GM19468 (cell line): Measurements from ENCODE around the gene MB.

Experiments
- ATAC-seq: cut with Tn5 transposase; IDR thresholded peaks from one replicate; pipeline ENCODE4 v1.9.1; 2021; ENCODE audit warnings: mild to moderate bottlenecking, moderate library complexity, moderate number of reproducible peaks; ENCODE audit not compliant: unreplicated experiment; ENCODE audit errors: extremely low read depth

MB gene

DNA sequence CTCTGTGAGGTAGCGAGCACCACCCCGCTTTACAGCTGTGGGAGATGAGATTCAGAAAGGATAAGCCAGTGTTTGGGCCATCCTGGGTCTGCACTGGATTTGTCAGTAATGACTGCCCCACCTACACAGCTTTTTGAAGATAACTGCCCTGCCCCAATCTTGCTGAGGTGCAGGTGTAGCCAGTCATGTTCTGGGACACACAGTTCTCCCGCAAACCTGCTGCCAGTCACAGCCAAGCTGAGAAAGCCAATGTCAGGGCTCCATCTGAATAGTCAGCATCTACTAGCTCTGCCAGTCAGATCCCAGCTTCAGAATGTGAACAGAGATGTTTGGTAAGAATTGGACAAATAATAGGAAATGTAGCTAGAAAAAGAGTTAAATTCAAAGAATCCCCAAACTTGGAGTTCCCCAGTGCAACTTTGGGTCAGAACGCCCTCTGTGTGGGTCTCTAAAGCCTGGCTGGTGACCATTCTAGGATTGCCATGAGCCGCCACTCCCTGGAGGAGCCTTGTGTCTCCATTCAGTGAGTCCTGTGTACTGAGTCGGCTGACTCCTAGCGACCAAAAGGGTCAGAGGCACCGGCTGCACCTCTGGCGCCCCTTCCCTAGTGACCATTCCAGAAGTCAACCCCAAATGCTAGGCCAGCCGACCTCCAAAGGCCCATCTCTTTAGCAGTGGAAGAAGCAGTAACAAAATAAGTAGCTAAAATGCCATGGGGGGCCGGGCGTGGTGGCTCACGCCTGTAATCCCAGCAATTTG lies 2.4 kb upstream of the MB start:
- ATAC-seq = no peak

DNA sequence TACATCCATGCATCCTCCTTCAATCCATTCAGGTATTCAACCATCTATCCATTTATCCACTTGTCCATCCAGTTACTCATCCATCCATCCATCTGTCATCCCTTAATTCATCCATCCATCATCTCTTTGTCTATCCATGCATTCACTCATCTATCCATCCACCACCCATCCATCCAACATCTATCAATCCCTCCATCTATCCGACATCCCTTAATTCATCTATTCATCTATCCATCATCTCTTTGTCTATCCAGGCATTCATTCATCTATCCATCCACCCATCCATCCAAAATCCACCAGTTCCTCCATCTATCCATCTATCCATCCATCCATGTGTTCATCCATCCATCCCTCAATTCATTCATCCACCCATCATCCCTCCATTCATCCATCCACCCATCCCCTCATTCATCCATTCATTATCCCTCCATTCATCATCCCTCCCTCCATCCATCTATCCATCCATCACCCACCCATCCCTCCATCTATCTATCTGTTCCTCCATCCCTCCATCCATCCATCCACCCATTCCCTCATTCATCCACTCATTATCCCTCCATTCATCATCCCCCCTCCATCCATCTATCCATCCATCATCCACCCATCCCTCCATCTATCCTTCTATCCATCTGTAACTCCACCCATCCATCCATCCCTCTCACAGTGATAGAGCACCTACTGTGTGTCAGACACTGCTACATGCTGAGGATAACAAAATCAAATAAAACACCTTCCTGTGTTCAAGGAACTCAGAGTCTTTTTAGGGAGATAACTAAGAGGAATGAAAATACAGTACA lies 1.5 kb upstream of the MB start:
- ATAC-seq = no peak

DNA sequence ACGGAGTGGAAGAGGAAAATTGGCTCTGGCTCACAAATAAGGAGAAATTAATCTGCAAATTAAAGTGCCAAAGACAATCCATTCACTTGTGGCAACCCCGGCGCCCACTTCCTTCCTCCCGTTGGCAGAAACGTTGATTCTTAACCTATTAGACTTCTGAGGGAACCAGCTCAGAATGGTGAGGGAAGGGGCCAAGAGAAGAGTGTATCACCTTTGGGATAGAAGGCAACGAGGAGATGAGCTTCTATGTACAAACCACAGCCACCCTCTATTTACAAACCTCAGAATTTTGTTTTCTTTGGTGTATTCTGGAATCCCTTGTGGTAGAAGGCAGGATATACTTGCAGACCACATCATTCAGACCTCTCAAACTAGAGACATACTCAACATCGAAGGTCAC lies 1.1 kb downstream of the MB start:
- ATAC-seq = no peak

DNA sequence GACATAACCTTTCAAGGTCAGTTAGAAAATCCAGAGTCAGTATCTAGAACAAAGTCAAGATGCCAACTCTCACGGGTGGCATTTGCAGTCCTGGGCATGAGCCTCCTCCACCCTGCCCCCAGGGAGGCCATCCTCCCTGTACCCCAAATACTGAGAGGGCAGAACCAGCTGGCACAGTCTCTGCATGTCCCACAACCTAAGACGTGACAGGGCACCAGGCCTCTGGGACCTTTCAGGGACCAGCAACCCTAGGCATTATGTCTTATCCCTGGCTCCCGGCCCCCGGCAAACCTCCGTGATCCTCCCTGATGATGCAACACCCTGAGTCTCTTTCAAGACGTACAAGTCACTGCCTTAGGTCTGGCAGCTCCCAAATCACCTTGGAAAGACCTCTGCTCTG lies 2.0 kb downstream of the MB start:
- ATAC-seq = no peak

DNA sequence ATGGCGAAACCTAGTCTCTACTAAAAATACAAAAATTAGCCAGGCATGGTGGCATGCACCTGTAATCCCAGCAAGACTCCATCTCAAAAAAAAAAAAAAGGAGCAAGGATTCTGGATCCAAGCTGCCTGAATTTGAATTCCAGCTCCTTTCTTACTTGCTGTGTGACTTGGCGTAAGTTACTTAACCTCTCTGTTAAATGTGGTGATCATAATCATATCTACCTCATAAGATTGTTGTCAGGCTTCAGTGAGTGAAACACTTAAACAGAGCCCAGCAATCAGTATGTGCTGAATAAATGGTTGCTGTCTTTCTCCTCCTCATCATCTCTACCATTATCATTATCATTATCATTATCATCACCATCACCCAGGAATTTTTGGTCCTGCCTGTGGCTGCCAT lies 2.7 kb downstream of the MB start:
- no peak for ATAC-seq

DNA sequence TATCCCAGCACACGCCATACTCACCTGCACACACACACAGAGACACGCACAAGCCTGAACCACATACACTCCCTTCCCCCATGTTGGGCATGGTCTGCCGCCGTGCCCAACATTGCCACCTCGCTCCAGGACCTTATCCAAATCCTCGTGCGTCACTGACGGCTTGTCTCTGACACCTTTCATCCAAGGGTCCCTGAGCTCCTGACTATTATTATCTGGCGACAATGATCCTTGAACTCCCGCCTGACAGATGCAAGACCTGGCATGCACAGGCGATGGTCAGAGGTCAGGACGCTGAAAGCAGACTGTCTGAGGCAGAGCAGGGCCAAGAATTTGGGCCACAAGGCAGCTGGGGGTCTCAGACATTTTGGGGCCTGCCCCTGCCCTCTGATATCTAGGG lies 4.2 kb downstream of the MB start:
- no peak for ATAC-seq

DNA sequence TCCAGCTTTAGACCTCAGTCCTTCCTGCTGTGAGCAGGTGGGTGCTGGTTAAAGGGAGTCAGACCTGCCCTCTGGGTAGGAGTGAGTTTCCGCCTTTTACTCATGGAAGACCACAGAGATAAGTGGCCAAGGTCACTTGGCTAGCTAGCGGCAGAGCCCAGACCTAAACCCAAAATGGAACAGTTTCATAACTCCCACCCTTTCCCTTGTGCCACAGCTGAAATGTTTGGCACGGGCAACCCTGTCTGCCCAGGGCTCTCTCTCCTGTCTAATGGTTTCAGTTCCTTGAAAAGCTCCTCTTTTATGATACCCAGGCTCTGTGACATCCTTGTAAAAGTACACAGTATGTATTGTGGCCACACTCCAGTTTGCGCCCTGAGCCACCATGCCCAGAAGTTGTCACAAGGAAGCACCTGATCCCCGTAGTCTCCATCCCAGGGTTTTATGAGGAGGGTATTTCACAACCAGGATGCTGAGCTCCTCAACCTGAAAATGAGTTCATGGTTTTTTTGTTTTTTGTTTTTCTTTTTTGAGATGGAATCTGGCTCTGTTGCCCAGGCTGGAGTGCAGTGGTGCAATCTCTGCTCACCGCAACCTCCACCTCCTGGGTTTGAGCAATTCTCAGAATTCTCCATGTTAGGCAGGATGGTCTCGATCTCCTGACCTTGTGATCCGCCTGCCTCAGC lies 5.1 kb downstream of the MB start:
- no peak for ATAC-seq

DNA sequence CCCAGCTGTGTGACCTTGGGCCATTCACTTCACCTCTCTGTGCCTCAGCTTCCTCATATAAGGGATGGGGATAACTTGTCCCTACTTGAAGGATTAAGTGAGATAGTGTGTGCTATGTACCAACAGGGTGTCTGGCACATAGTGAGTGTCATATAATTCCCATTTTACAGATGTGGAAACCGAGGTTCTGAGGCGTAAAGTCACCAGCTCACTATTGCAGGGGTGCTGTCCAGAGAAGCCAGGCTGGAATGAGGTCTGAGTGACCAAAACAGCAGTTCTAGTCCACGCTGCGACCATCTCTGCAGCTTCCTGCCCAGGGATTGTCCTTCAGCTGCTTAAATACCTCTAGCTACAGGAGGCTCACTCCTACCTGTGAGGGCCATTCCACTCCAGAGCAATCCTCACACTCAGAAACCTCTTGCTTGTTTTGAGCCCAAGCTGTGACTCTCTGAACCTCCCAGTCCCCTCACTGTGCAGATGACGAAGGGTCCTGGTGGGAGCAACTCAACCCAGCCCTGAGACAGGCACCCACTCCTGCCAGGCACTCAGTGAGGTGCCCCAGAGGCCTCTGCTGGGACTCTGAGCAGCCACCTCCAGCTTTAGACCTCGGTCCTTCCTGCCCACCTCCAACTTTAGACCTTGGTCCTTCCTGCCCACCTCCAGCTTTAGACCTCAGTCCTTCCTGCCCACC lies 5.8 kb downstream of the MB start:
- ATAC-seq = no peak

DNA sequence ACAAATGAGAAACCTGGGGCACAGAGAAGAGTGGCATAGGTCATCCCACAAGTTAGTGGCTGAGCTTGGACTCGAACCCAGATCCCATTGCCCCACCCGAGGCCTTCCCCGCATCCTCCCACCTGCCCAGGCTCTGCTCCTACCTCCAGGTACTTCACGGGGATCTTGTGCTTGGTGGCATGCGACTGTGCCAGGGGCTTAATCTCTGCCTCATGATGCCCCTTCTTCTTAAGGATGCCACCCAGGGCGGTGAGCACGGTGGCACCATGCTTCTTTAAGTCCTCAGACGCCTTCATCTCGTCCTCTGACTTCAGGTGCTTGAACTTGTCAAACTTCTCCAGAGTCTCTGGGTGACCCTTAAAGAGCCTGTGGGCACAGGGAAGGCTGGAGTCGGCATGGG lies 6.4 kb downstream of the MB start:
- ATAC-seq = no peak

DNA sequence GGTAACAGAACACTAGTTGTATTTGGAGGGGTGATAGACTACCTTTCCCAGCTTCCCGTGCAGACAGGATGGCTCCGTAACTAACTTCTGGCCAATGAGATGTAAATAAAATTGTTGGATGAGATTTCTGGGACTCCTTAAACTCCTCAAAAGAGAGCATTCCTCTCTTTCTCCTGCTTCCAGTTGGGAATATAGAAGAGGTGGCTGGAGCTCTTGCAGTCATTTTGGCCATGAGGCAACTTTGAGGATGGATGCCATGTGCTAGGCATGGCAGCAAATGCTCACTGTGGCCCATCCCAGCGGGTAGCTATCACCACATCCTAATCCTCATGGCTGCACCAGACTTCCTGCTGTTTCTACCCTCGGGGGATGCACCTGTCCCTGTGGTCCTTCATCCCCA lies 7.4 kb downstream of the MB start:
- no peak for ATAC-seq

DNA sequence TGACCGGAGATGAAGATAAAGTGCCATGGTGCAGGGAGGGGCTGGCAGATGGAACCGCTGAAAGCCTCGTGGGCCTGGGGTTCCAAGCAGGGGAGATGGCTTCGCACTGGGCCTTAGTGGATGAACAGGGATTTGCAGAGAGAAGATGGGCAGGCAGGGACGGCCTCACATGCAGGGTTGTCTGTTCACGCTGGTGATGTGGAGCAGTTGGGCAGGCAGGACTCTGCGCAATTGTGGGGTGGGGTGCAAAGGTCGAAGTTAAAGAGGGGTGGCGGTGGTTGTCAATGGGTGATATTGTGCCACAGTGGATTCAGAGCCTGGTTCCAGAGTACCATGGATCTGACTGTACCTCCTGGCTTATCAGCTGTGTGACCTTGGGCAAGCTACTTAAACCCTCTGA lies 7.9 kb downstream of the MB start:
- no peak for ATAC-seq

DNA sequence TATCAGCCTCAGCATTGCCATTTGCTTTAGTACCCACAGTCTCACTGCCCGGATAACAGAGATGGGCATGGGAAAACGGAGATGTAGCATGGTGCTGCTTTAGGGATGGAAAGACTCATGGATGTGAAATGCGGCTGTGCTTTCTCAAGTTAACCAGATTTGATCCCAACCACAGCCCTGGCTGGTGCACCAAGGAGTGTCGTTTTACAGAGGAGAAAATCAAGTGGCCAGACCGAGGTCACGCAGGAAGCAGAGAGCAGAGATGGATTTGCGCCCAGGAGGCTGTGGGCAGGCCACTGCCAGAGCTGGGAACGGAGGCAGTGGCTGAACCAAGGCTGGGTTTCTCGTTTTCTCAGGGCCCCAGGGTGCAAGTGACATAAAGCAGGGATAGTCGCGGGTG lies 9.0 kb downstream of the MB start:
- no peak for ATAC-seq

DNA sequence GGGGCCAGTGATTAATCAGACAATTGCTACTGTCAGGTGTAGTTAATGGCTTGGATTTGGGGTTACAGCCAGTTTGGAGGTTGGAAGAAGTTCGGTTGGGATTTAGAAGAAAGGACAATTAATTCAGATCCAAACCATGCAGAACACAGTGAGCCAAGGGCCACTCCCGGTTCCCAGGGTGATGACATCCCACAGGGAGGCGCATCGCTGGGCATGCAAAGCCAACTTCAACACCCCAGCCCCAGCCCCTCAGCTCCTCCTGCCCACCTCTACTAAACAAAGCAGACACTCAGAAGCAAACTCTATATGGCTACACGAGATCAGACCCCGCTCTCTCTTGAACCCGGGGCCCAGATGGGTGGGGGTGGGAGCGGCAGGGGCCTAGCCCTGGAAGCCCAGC lies 10.2 kb downstream of the MB start:
- ATAC-seq = no peak

DNA sequence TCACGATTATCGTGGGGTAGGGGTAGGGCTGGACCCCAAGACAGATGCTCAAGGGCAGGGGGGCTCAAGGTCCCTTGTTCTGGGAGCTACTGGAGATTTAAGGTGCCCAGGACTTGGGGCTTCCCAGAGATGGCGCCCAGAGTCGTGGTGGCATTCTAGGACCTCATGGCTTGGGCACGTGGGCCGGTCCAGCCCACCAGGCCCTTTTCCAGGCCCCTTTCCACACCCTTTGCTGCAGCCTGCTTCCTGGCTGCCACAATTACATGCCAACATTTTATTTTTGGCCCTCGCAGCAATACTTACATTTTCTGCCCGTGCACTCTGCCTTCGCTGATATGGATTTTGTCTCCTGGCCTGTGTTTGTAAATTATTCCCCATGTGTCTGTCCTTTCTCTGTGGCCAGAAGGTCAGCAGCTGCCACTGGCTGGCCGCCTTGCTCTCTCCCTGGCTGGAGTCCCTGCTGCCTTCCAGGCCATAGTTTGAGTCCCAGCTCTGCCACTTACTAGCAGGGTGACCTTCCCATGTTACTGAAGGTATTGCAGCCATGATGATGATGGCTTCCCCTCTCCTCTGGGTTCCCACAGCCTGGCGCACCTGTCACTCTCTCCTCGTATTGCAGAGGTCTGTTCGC lies 11.2 kb downstream of the MB start:
- ATAC-seq = no peak

DNA sequence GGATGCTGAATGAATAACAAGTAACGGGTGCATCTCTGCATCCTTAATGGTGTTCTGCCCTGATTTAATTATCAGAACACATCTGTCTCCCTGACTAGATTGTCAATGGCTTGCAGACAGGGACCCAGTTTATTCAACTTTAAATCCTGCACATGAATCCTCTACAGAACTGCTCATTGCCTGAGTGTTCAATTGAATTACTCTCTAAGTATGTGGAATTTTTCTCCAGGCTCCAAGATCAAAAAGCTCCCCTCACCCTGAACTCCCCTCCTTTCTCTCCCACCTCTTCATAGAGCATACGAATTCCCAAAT lies 11.8 kb downstream of the MB start:
- ATAC-seq = no peak

DNA sequence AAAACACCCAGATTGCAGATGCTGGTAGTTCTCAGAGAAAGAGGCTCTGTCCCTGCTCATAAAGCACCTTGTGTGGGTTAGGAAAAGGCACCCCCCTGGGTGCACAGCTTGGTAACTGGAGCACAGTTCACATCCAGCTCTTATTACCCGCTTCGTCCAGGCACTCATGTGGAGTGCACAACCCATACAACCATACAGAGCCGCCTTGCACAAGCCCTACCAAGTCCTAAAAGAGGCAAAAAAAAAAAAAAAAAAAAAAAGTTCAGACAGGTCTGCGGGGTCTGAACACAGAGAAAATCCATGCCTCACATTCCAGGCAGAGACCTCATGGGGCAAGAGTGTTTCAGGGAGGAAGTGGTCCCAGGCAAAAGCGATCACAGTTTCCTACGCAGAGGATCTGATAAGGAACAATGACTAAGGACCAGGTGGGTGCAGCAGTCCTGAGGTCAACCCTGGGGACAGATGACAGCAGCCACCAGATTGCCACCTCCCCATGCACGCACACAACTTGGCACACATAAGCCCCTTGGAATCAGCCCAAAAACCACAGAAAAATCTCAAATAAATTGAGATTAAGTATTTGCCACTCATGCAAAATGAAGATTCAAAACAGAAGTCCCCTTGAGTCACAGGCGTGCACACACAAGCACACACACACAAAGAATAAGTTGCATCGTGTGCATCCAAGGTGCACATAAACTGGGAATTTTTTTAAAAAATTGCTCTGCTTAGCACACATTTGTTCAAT lies 12.3 kb downstream of the MB start:
- ATAC-seq = no peak

DNA sequence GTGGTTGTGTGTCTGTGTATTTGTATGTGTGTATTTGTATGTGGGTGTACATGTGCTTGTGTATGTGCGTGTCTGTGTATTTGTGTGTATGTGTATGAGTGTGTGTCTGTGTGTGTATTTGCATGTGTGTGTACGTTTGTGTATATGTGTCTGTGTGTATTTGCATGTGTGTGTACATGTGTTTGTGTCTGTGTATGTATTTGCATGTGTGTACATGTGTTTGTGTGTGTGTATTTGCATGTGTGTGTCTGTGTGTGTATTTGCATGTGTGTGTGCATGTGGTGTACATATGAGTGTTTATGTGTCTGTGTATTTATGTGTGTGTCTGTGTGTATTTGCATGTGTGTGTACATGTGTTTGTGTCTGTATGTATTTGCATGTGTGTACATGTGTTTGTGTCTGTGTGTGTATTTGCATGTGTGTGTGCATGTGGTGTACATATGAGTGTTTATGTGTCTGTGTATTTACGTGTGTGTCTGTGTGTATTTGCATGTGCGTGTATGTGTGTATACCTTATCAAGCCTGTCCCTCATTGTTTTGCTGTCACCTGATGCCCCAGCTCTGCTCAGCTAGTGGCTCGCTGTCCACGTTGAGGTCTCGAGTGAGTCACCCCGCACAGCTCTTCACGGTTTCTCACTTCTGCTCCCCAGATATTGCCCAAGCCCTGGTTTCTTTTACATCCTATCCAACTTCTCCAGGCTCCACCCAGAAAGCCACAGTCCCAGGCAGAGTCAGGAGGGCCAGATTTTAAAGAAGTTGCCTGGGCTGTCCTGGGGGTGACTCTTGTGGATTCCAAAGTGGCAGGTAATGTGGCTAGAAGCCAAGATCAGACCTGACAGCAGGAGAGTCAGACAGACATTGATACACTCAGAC lies 15.2 kb downstream of the MB start:
- ATAC-seq = no peak

DNA sequence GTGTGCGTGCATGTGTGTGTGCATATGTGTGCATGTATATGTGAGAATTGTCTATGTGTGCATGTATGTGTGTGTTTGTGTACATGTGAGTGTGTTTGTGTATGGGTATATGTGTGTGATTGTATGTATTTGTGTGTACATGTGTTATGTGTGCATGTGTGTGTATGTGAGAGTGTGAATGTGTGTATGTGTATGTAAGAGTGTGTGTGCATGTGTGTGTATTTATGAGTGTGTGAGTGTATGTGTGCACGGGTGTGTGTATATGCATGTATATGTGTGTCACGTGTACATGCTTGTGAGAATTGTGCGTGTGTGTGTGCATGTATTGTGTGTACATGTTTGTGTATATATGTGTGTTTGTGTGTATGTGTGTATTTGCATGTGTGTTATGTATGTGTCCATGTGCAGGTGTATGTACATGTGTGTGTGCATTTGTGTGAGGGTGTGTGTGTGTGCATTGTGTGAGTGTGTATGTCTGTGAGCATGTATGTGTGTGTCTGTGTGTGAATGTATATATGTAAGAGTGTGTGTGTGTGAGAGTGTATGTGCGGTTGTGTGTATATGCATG lies 16.0 kb downstream of the MB start:
- no peak for ATAC-seq

DNA sequence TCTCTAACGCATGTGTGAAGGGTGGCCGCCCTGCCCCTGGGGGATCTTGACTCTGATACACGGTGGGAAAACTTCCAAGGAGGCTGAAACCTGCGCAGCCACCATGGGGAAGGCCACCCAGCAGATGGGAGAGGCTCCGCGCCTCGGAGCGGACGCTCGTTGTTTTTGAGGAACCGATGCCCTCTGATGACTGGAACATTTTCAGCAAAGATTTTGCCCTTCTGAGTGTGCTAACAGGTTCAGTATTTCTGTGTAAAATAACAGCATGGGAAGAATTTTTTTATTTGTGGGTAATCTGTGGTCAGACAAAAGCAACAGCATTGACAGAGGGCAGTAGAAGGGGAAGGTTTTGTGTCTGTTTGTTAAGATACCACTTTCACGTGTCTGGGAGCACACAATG lies 16.7 kb downstream of the MB start:
- ATAC-seq = no peak
